NT2/D1 (cell line): ENCODE results near the gene NCKAP1.

Experiments used
- DNase-seq: peaks from one replicate; pipeline ENCODE4 v3.0.0-alpha.2; 2011; ENCODE audit warnings: low read depth, low spot score
- H3K27me3 ChIP-seq: 2 replicates; pipeline ENCODE4 v1.6.0; 2011; ENCODE audit warnings: mild to moderate bottlenecking; ENCODE audit not compliant: insufficient read length, insufficient read depth
- H3K36me3 ChIP-seq: 2 replicates; pipeline ENCODE4 v1.6.1; 2011; ENCODE audit warnings: mild to moderate bottlenecking, low read length, mixed read lengths; ENCODE audit not compliant: insufficient read depth, insufficient read length
- H3K4me1 ChIP-seq: 2 replicates; pipeline ENCODE4 v1.5.1; 2011; ENCODE audit not compliant: insufficient read depth, insufficient read length
- H3K4me3 ChIP-seq: 2 replicates; pipeline ENCODE4 v1.5.1; 2011; ENCODE audit warnings: low read depth; ENCODE audit not compliant: insufficient read length
- H3K9ac ChIP-seq: 2 replicates; pipeline ENCODE4 v1.6.0; 2011; ENCODE audit warnings: low read depth; ENCODE audit not compliant: insufficient read length
- H3K9me3 ChIP-seq: 2 replicates; pipeline ENCODE4 v1.5.1; 2011; ENCODE audit warnings: mild to moderate bottlenecking, low read length; ENCODE audit not compliant: insufficient read depth
- SUZ12 ChIP-seq: IDR thresholded peaks from 2 replicates; pipeline ENCODE4 v1.6.1; 2011; ENCODE audit not compliant: insufficient read length, insufficient read depth; ENCODE audit errors: extremely low read depth
- YY1 ChIP-seq: IDR thresholded peaks from 2 replicates; pipeline ENCODE4 v1.6.1; 2011; ENCODE audit not compliant: insufficient read length, insufficient read depth
- ZNF274 ChIP-seq: IDR thresholded peaks from 2 replicates; pipeline ENCODE4 v1.6.1; 2011; ENCODE audit warnings: mild to moderate bottlenecking, low read depth, low read length

The NCKAP1 gene

GRCh38 chr2:182929972-182930371 is 108.3 kb downstream of the NCKAP1 start:
- TF ChIP-seq YY1 (no peak), ZNF274 (no peak), SUZ12 (no peak)
- H3K36me3 ChIP-seq: peaks cover 78% of the 10 kb centered on the region
- no peak for DNase-seq
- H3K4me3 ChIP-seq: no peak overlapping the region
- H3K4me1 ChIP-seq: no peaks in the 10 kb centered on the region
- H3K27me3 ChIP-seq: no peaks in the 10 kb centered on the region
- no peaks in the 10 kb centered on the region for H3K9me3 ChIP-seq
- H3K9ac ChIP-seq: no peak overlapping the region

- no peak overlapping the region for H3K4me3 ChIP-seq
- H3K27me3 ChIP-seq: no peaks in the 10 kb centered on the region
- TF ChIP-seq SUZ12 (no peak), YY1 (no peak), ZNF274 (no peak)
- peaks cover 60% of the 10 kb centered on the region for H3K36me3 ChIP-seq
- no peaks in the 10 kb centered on the region for H3K9me3 ChIP-seq
- no peak overlapping the region for H3K9ac ChIP-seq
- no peaks in the 10 kb centered on the region for H3K4me1 ChIP-seq
- no peak for DNase-seq
Measured at GRCh38 chr2:182924306-182924705, 114.0 kb downstream of the NCKAP1 start.

GRCh38 chr2:182921234-182921633 is 117.0 kb downstream of the NCKAP1 start:
- no peaks in the 10 kb centered on the region for H3K9me3 ChIP-seq
- no peak overlapping the region for H3K9ac ChIP-seq
- no peak overlapping the region for H3K4me3 ChIP-seq
- DNase-seq: no peak
- H3K27me3 ChIP-seq: no peaks in the 10 kb centered on the region
- H3K36me3 ChIP-seq: peaks cover 32% of the 10 kb centered on the region
- no peaks in the 10 kb centered on the region for H3K4me1 ChIP-seq
- no peak for TF ChIP-seq ZNF274
- TF ChIP-seq YY1: no peak
- TF ChIP-seq SUZ12: no peak

GRCh38 chr2:182920631-182921056 is 117.6 kb downstream of the NCKAP1 start:
- TF ChIP-seq ZNF274 (no peak), YY1 (no peak), SUZ12 (no peak)
- Histone ChIP-seq H3K27me3 (no peaks in the 10 kb centered on the region), H3K4me1 (no peaks in the 10 kb centered on the region), H3K9ac (no peak overlapping the region), H3K9me3 (no peaks in the 10 kb centered on the region), H3K4me3 (no peak overlapping the region), H3K36me3 (peaks cover 26% of the 10 kb centered on the region)
- DNase-seq: no peak

- no peak for TF ChIP-seq SUZ12
- TF ChIP-seq YY1: no peak
- no peak for TF ChIP-seq ZNF274
- no peaks in the 10 kb centered on the region for H3K4me1 ChIP-seq
Measured at GRCh38 chr2:182920089-182920488, 118.2 kb downstream of the NCKAP1 start.

GRCh38 chr2:182918961-182919652 is 119.2 kb downstream of the NCKAP1 start:
- no peak for DNase-seq

More at GRCh38 chr2:182920089-182920488, 118.2 kb downstream of the NCKAP1 start:
- no peaks in the 10 kb centered on the region for H3K9me3 ChIP-seq
- H3K36me3 ChIP-seq: peaks cover 24% of the 10 kb centered on the region
- no peak overlapping the region for H3K4me3 ChIP-seq
- H3K9ac ChIP-seq: no peak overlapping the region
- no peak for DNase-seq
- H3K27me3 ChIP-seq: no peaks in the 10 kb centered on the region

GRCh38 chr2:182917924-182918323 is 120.3 kb downstream of the NCKAP1 start:
- Histone ChIP-seq H3K9ac (no peak overlapping the region), H3K36me3 (peaks cover 25% of the 10 kb centered on the region), H3K4me3 (no peak overlapping the region), H3K4me1 (no peaks in the 10 kb centered on the region), H3K9me3 (no peaks in the 10 kb centered on the region), H3K27me3 (no peaks in the 10 kb centered on the region)
- DNase-seq: no peak
- no peak for TF ChIP-seq SUZ12
- no peak for TF ChIP-seq ZNF274
- TF ChIP-seq YY1: no peak

More at GRCh38 chr2:182918961-182919652, 119.2 kb downstream of the NCKAP1 start:
- Histone ChIP-seq H3K36me3 (peaks cover 27% of the 10 kb centered on the region), H3K27me3 (no peaks in the 10 kb centered on the region), H3K4me3 (no peak overlapping the region), H3K4me1 (no peaks in the 10 kb centered on the region), H3K9me3 (no peaks in the 10 kb centered on the region), H3K9ac (no peak overlapping the region)
- TF ChIP-seq ZNF274: no peak
- TF ChIP-seq SUZ12: no peak
- TF ChIP-seq YY1: no peak

- Histone ChIP-seq H3K36me3 (peaks cover 19% of the 10 kb centered on the region), H3K9me3 (no peaks in the 10 kb centered on the region), H3K4me1 (no peaks in the 10 kb centered on the region), H3K4me3 (no peak overlapping the region), H3K9ac (no peak overlapping the region), H3K27me3 (no peaks in the 10 kb centered on the region)
- DNase-seq: no peak
- TF ChIP-seq YY1: no peak
- TF ChIP-seq SUZ12: no peak
- no peak for TF ChIP-seq ZNF274
Measured at GRCh38 chr2:182916417-182916816, 121.8 kb downstream of the NCKAP1 start.
